GM23338 (cell line): Measurements from ENCODE around the gene MAN1A2. TPM values are rescaled to one million over a fixed set of nuclear protein-coding genes. Genes with fewer than 3 reads are reported as not detected.
"Not testable (repeated sequence)": the region's sequence is repeated elsewhere in the genome, so short reads cannot be mapped to it uniquely, and the experiment has no call there.

ENCODE experiments used
- ATAC-seq: fragments of 200-7000 bp; cut with Tn5 transposase; 3 replicates; pipeline ENCODE4 v1.9.1; 2020
- DNase-seq: peaks from one replicate; pipeline ENCODE4 v3.0.0-alpha.2; 2015; ENCODE audit warnings: low spot score
- H2AFZ ChIP-seq: fragments of 200-600 bp; sonication (generic); 2 replicates; pipeline ENCODE4 v1.8.0; 2016; ENCODE audit warnings: antibody characterized with exemption, mild to moderate bottlenecking, moderate library complexity
- H3F3A ChIP-seq: fragments of 200-600 bp; sonication (generic); replicated peaks from 2 replicates; pipeline ENCODE4 v1.8.0; 2017; ENCODE audit warnings: antibody characterized with exemption, mixed run types, low read depth
- H3K27ac ChIP-seq: fragments of 200-600 bp; sonication (generic); 2 replicates; pipeline ENCODE4 v1.6.1; 2016; ENCODE audit warnings: low read depth
- H3K27me3 ChIP-seq: fragments of 200-600 bp; sonication (generic); 2 replicates; pipeline ENCODE4 v1.8.0; 2016; ENCODE audit warnings: mild to moderate bottlenecking, mixed run types, moderate library complexity; ENCODE audit not compliant: insufficient read depth
- H3K36me3 ChIP-seq: fragments of 200-600 bp; sonication (generic); 2 replicates; pipeline ENCODE4 v1.8.0; 2016; ENCODE audit warnings: mild to moderate bottlenecking; ENCODE audit not compliant: insufficient read depth
- H3K4me1 ChIP-seq: fragments of 200-600 bp; sonication (generic); 2 replicates; pipeline ENCODE4 v1.8.0; 2016; ENCODE audit warnings: mild to moderate bottlenecking, moderate library complexity; ENCODE audit not compliant: insufficient read depth
- H3K4me2 ChIP-seq: fragments of 200-600 bp; sonication (generic); 2 replicates; pipeline ENCODE4 v1.7.1; 2017; ENCODE audit warnings: mixed run types
- H3K4me3 ChIP-seq: fragments of 200-600 bp; sonication (generic); 2 replicates; pipeline ENCODE4 v1.6.1; 2016; ENCODE audit warnings: mixed run types
- H3K79me2 ChIP-seq: fragments of 200-600 bp; sonication (generic); replicated peaks from 2 replicates; pipeline ENCODE4 v1.8.0; 2017; ENCODE audit warnings: mild to moderate bottlenecking; ENCODE audit not compliant: insufficient read depth
- H3K9me2 ChIP-seq: fragments of 200-600 bp; sonication (generic); 2 replicates; pipeline ENCODE4 v1.8.0; 2017; ENCODE audit not compliant: insufficient read depth
- H4K20me1 ChIP-seq: fragments of 200-600 bp; sonication (generic); replicated peaks from 2 replicates; pipeline ENCODE4 v1.8.0; 2017; ENCODE audit warnings: mild to moderate bottlenecking; ENCODE audit not compliant: insufficient read depth
- H3K27ac Mint-ChIP-seq: 2 replicates; pipeline ENCODE4 v1.8.0; 2020; ENCODE audit warnings: inconsistent platforms, mild to moderate bottlenecking, moderate library complexity, mixed read lengths
- H3K27me3 Mint-ChIP-seq: 3 replicates; pipeline ENCODE4 v1.8.0; 2022; ENCODE audit warnings: low read depth, mild to moderate bottlenecking, moderate library complexity, mixed read lengths, inconsistent platforms; ENCODE audit not compliant: insufficient read depth, poor library complexity
- H3K36me3 Mint-ChIP-seq: 3 replicates; pipeline ENCODE4 v1.8.0; 2021; ENCODE audit warnings: low read depth, mild to moderate bottlenecking, inconsistent platforms, moderate library complexity, mixed read lengths
- H3K4me1 Mint-ChIP-seq: 3 replicates; pipeline ENCODE4 v1.8.0; 2020; ENCODE audit warnings: mild to moderate bottlenecking, inconsistent platforms, mixed read lengths
- H3K4me3 Mint-ChIP-seq: 3 replicates; pipeline ENCODE4 v1.8.0; 2021; ENCODE audit warnings: moderate library complexity, mild to moderate bottlenecking, inconsistent platforms, mixed read lengths
- H3K9me3 Mint-ChIP-seq: 3 replicates; pipeline ENCODE4 v1.8.0; 2020; ENCODE audit warnings: moderate library complexity, mild to moderate bottlenecking, inconsistent platforms, mixed read lengths
- CREB1 ChIP-seq: fragments of 250-450 bp; sonication (Bioruptor Pico); IDR thresholded peaks from 2 replicates; pipeline ENCODE4 v1.5.0; 2020; ENCODE audit warnings: low read depth, mild to moderate bottlenecking, moderate library complexity
- EZH2 ChIP-seq: fragments of 200-600 bp; sonication (generic); IDR thresholded peaks from one replicate; pipeline ENCODE4 v1.8.0; 2017; ENCODE audit warnings: antibody characterized with exemption, mild to moderate bottlenecking, low read depth; ENCODE audit not compliant: unreplicated experiment
- EZH2phosphoT487 ChIP-seq: fragments of 200-600 bp; sonication (generic); IDR thresholded peaks from one replicate; pipeline ENCODE4 v1.8.1; 2018; ENCODE audit warnings: antibody characterized with exemption; ENCODE audit not compliant: unreplicated experiment
- JUNB ChIP-seq: IDR thresholded peaks from one replicate; pipeline ENCODE4 v1.6.1; 2016; ENCODE audit warnings: antibody characterized with exemption; ENCODE audit not compliant: unreplicated experiment
- NANOG ChIP-seq: IDR thresholded peaks from 2 replicates; pipeline ENCODE4 v1.6.1; 2016; ENCODE audit warnings: antibody characterized with exemption, borderline replicate concordance
- POLR2AphosphoS5 ChIP-seq: IDR thresholded peaks from 2 replicates; pipeline ENCODE4 v1.6.1; 2016; ENCODE audit warnings: antibody characterized with exemption, low read depth
- ZNF331 ChIP-seq: fragments of 250-450 bp; sonication (Bioruptor Pico); IDR thresholded peaks from 2 replicates; pipeline ENCODE4 v1.5.0; 2020; ENCODE audit warnings: low read depth, mild to moderate bottlenecking, moderate library complexity
- polyA plus RNA-seq: library from polyadenylated mRNA; unstranded; fragments of >200 nt; fragmentation: Nextera tagmentation; extraction: Ambion mirVana; gene quantifications from 2 replicates; pipeline ENCODE4 v1.2.1, GENCODE V29; 2016
- total RNA-seq: library from RNA; depleted of rRNA; stranded (reverse); fragments of >200 nt; shearing (Covaris generic); gene quantifications from 2 replicates; pipeline ENCODE4 v1.2.3, GENCODE V29; 2014
- TF ChIP-seq, protein P1 (sequence below): IDR thresholded peaks from one replicate; pipeline ENCODE4 v1.6.1; 2018; ENCODE audit warnings: antibody characterized with exemption; ENCODE audit not compliant: unreplicated experiment
- TF ChIP-seq, protein P2 (sequence below): IDR thresholded peaks from 2 replicates; pipeline ENCODE4 v1.6.1; 2016; ENCODE audit warnings: antibody characterized with exemption

The MAN1A2 gene
- total and polyA plus RNA-seq, 2 experiments from 2014 or later, result 18.6 to 22.2 TPM

DNA sequence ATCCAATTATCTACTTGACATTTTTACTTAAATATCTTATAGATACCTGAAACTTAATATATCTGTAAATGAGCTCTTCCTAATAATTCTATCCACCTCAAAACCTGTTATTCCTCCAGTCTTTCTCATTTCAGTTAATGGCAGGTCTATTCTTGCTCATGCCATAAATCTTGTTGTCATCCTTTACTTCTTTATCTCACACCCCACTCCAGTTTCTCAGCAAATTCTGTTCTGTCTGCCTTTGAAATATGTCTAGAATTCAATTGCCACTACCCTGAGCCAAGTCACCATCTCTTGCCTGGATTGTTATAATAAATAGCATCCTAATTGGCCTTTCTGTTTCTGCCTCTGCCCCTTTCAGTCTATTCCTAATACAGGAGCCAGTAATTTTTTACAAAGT lies 105.8 kb downstream of the MAN1A2 start:
- Histone ChIP-seq H3K36me3 (no peaks in the 10 kb centered on the region), H3K4me2 (no peak overlapping the region), H3F3A (no peaks in the 10 kb centered on the region), H3K4me1 (no peaks in the 10 kb centered on the region), H3K79me2 (no peaks in the 10 kb centered on the region), H2AFZ (no peak overlapping the region), H4K20me1 (no peaks in the 10 kb centered on the region), H3K27ac (no peak overlapping the region), H3K9me2 (no peaks in the 10 kb centered on the region), H3K27me3 (no peaks in the 10 kb centered on the region), H3K4me3 (no peak overlapping the region)
- no peaks in the 10 kb centered on the region for H3K27me3 Mint-ChIP-seq
- no peak overlapping the region for H3K4me3 Mint-ChIP-seq
- H3K27ac Mint-ChIP-seq, result no peak overlapping the region
- H3K4me1 Mint-ChIP-seq, result no peaks in the 10 kb centered on the region
- ATAC-seq (no peak), DNase-seq (no peak)
- H3K36me3 Mint-ChIP-seq, result no peaks in the 10 kb centered on the region; the same call in 2 of the 3 replicates
- TF ChIP-seq POLR2AphosphoS5 (no peak), EZH2 (no peak), EZH2phosphoT487 (no peak)
- peaks cover 3% of the 10 kb centered on the region; the same call in 1 of the 3 replicates for H3K9me3 Mint-ChIP-seq

DNA sequence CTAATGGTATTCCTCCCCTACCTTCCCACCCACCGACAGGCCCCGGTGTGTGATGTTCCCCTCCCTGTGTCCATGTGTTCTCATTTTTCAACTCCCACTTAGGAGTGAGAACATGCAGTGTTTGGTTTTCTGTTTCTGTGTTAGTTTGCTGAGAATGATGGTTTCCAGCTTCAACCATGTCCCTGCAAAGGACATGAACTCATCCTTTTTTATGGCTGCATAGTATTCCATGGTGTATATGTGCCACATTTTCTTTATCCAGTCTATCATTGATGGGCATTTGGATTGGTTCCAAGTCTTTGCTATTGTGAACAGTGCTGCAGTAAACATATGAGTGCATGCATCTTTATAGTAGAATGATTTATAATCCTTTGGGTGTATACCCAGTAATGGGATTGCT lies 108.2 kb downstream of the MAN1A2 start:
- H3K27ac Mint-ChIP-seq, H3K4me3 ChIP-seq, H3K36me3 ChIP-seq, H3K27me3 Mint-ChIP-seq, H4K20me1 ChIP-seq, ATAC-seq, H2AFZ ChIP-seq, H3K4me3 Mint-ChIP-seq, H3K9me2 ChIP-seq, H3K36me3 Mint-ChIP-seq, H3K4me1 ChIP-seq, H3K79me2 ChIP-seq, H3F3A ChIP-seq, DNase-seq, H3K27ac ChIP-seq, H3K9me3 Mint-ChIP-seq, H3K4me1 Mint-ChIP-seq, H3K27me3 ChIP-seq, H3K4me2 ChIP-seq: not testable (repeated sequence)

DNA sequence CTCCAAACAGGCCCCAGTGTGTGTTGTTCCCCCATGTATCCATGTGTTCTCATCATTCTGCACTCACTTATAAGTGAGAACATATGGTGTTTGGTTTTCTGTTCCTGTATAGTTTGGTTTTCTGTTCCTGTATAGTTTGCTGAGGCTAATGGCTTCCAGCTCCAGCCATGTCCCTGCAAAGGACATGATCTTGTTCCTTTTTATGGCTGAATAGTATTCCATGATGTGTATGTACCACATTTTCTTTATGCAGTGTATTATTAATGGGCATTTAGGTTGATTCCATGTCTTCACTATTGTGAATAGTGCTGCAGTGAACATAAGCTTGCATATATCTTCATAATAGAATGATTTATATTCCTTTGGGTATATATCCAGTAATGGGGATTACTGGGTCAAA lies 111.8 kb downstream of the MAN1A2 start:
- no peaks in the 10 kb centered on the region; the same call in 1 of the 2 replicates for H3K36me3 ChIP-seq
- no peaks in the 10 kb centered on the region for H3K27me3 ChIP-seq
- no peaks in the 10 kb centered on the region for H3K4me1 ChIP-seq
- H3K27ac ChIP-seq, result no peak overlapping the region
- no peak overlapping the region for H3K27ac Mint-ChIP-seq
- H3K9me2 ChIP-seq, result no peaks in the 10 kb centered on the region
- peaks cover 3% of the 10 kb centered on the region; the same call in 1 of the 3 replicates for H3K9me3 Mint-ChIP-seq
- ATAC-seq, result no peak
- no peaks in the 10 kb centered on the region for H3K4me1 Mint-ChIP-seq
- H3K79me2 ChIP-seq, result no peaks in the 10 kb centered on the region
- no peaks in the 10 kb centered on the region for H4K20me1 ChIP-seq
- H3K4me3 ChIP-seq, result no peak overlapping the region
- DNase-seq, result no peak
- H3K36me3 Mint-ChIP-seq, result no peaks in the 10 kb centered on the region; the same call in 2 of the 3 replicates
- H3K27me3 Mint-ChIP-seq, result peaks cover 2% of the 10 kb centered on the region
- H3K4me3 Mint-ChIP-seq, result no peak overlapping the region
- H3K4me2 ChIP-seq, result no peak overlapping the region
- H3F3A ChIP-seq, result no peaks in the 10 kb centered on the region
- H2AFZ ChIP-seq, result no peak overlapping the region
- TF ChIP-seq EZH2 (no peak), CREB1 (CRISPR knock-in tag) (no peak), EZH2phosphoT487 (no peak), NANOG (no peak), POLR2AphosphoS5 (no peak), JUNB (no peak), ZNF331 (no peak)
- TF ChIP-seq, protein P1, sequence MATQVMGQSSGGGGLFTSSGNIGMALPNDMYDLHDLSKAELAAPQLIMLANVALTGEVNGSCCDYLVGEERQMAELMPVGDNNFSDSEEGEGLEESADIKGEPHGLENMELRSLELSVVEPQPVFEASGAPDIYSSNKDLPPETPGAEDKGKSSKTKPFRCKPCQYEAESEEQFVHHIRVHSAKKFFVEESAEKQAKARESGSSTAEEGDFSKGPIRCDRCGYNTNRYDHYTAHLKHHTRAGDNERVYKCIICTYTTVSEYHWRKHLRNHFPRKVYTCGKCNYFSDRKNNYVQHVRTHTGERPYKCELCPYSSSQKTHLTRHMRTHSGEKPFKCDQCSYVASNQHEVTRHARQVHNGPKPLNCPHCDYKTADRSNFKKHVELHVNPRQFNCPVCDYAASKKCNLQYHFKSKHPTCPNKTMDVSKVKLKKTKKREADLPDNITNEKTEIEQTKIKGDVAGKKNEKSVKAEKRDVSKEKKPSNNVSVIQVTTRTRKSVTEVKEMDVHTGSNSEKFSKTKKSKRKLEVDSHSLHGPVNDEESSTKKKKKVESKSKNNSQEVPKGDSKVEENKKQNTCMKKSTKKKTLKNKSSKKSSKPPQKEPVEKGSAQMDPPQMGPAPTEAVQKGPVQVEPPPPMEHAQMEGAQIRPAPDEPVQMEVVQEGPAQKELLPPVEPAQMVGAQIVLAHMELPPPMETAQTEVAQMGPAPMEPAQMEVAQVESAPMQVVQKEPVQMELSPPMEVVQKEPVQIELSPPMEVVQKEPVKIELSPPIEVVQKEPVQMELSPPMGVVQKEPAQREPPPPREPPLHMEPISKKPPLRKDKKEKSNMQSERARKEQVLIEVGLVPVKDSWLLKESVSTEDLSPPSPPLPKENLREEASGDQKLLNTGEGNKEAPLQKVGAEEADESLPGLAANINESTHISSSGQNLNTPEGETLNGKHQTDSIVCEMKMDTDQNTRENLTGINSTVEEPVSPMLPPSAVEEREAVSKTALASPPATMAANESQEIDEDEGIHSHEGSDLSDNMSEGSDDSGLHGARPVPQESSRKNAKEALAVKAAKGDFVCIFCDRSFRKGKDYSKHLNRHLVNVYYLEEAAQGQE, result no peak
- TF ChIP-seq, protein P2, sequence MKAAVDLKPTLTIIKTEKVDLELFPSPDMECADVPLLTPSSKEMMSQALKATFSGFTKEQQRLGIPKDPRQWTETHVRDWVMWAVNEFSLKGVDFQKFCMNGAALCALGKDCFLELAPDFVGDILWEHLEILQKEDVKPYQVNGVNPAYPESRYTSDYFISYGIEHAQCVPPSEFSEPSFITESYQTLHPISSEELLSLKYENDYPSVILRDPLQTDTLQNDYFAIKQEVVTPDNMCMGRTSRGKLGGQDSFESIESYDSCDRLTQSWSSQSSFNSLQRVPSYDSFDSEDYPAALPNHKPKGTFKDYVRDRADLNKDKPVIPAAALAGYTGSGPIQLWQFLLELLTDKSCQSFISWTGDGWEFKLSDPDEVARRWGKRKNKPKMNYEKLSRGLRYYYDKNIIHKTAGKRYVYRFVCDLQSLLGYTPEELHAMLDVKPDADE, result no peak
